K562 (cell line): ENCODE results near the gene LAMA1. TPM values are rescaled to one million over a fixed set of nuclear protein-coding genes. Genes with fewer than 3 reads are reported as not detected.

Experiments
- ATAC-seq: fragments of 200-7000 bp; cut with Tn5 transposase; 3 replicates; pipeline ENCODE4 v1.9.1; 2020; ENCODE audit warnings: moderate library complexity
- BruUV-seq: library from RNA; stranded (reverse); fragments of 400-500 nt; replicated peaks from 2 replicates; lab custom pipeline; 2021; lab: Mats Ljungman, UMichigan
- CTCF ChIA-PET: fragments of 300-600 bp; formaldehyde crosslinking; extraction: SDS; loops from one replicate; lab custom pipeline; 2021; ENCODE audit warnings: low intra/inter-chr PET ratio; lab: Yijun Ruan, JAX
- POLR2A ChIA-PET: fragments of 300-600, 350-650 bp; sonication (Branson Sonifier 250); formaldehyde crosslinking; extraction: SDS; loops from one replicate; lab custom pipeline; 2021; ENCODE audit warnings: antibody characterized with exemption, inconsistent platforms; lab: Yijun Ruan, JAX
- DNase-seq, 4 experiments: peaks; one replicate each; pipeline versions ENCODE4 v3.0.0 to v3.0.0-alpha.2; 2011 to 2018; ENCODE audit warnings: low spot score in 3 of 4, mixed read lengths in 3 of 4; ENCODE audit errors: extremely low read depth in 1 of 4
- FAIRE-seq: peaks from 2 replicates; lab custom pipeline; 2011; peaks lifted over from hg19 to GRCh38; lab: Jason Lieb, UNC
- H2AFZ ChIP-seq: 2 replicates; pipeline ENCODE4 v1.6.0; 2011; ENCODE audit warnings: low read depth, low read length, control low read depth, inconsistent platforms
- H3K27ac ChIP-seq: fragments of 200-600 bp; 3 replicates; pipeline ENCODE4 v1.8.0; 2011; ENCODE audit warnings: low read depth, mild to moderate bottlenecking, control low read depth, inconsistent platforms, low read length, moderate library complexity, mixed read lengths; ENCODE audit errors: extremely low read depth
- H3K27me3 ChIP-seq, 2 experiments: fragments of 300-600 bp in 1 of 2; 2 replicates in 1 of 2; 3 replicates in 1 of 2; pipeline versions ENCODE4 v1.6.0 to v1.8.0; 2011; ENCODE audit warnings: inconsistent platforms in 2 of 2, low read length in 2 of 2, mild to moderate bottlenecking in 1 of 2, mixed read lengths in 1 of 2, moderate library complexity in 1 of 2; ENCODE audit not compliant: control insufficient read depth in 2 of 2, insufficient read depth in 2 of 2
- H3K36me3 ChIP-seq: fragments of 300-600 bp; 3 replicates; pipeline ENCODE4 v1.8.0; 2011; ENCODE audit warnings: mild to moderate bottlenecking, low read length, inconsistent platforms; ENCODE audit not compliant: control insufficient read depth, insufficient read depth
- H3K4me1 ChIP-seq, 2 experiments: fragments of 200-600 bp in 1 of 2; replicated peaks in 1 of 2; 2 replicates in 1 of 2; 3 replicates in 1 of 2; pipeline versions ENCODE4 v1.5.1 to v1.8.0; 2011; ENCODE audit warnings: inconsistent platforms in 2 of 2, low read length in 2 of 2, mild to moderate bottlenecking in 1 of 2, mixed read lengths in 1 of 2, moderate library complexity in 1 of 2; ENCODE audit not compliant: control insufficient read depth in 2 of 2, insufficient read depth in 2 of 2
- H3K4me2 ChIP-seq: 2 replicates; pipeline ENCODE4 v1.6.1; 2011; ENCODE audit warnings: low read length, control low read depth, inconsistent platforms, mixed read lengths; ENCODE audit not compliant: insufficient read depth
- H3K4me3 ChIP-seq: fragments of 200-600 bp; sonication (generic), shearing (Covaris generic); 2 replicates; pipeline ENCODE4 v1.5.1; 2016; ENCODE audit warnings: control low read depth, inconsistent platforms
- H3K79me2 ChIP-seq: fragments of 200-600 bp; 3 replicates; pipeline ENCODE4 v1.8.0; 2011; ENCODE audit warnings: low read length, inconsistent platforms; ENCODE audit not compliant: control insufficient read depth, insufficient read depth
- H3K9ac ChIP-seq, 2 experiments: 2 replicates each; pipeline versions ENCODE4 v1.6.0 to v1.6.1; 2011; ENCODE audit warnings: low read depth in 2 of 2, low read length in 2 of 2, control low read depth in 1 of 2, inconsistent platforms in 1 of 2, mild to moderate bottlenecking in 1 of 2, mixed read lengths in 1 of 2; ENCODE audit not compliant: insufficient read depth in 1 of 2
- H3K9me1 ChIP-seq: one replicate; pipeline ENCODE4 v1.6.0; 2011; ENCODE audit warnings: inconsistent platforms, mild to moderate bottlenecking, low read length, moderate library complexity; ENCODE audit not compliant: control insufficient read depth, insufficient read depth
- H3K9me3 ChIP-seq: replicated peaks from 2 replicates; pipeline ENCODE4 v1.5.1; 2011; ENCODE audit warnings: low read depth, low read length, inconsistent platforms; ENCODE audit not compliant: control insufficient read depth, insufficient read depth
- H4K20me1 ChIP-seq: replicated peaks from 2 replicates; pipeline ENCODE4 v1.6.1; 2011; ENCODE audit warnings: low read length, inconsistent platforms, mixed read lengths; ENCODE audit not compliant: control insufficient read depth, insufficient read depth
- CEBPZ ChIP-seq: fragments of 150-350 bp; IDR thresholded peaks from 2 replicates; pipeline ENCODE4 v1.6.1; 2014; ENCODE audit warnings: low read depth, mild to moderate bottlenecking, low read length, borderline replicate concordance
- HNRNPH1 ChIP-seq: fragments of 200-400 bp; formaldehyde crosslinking; optimal IDR thresholded peaks from 2 replicates; pipeline ENCODE3; 2017; ENCODE audit warnings: low read depth, mild to moderate bottlenecking, low read length, moderate library complexity
- STAG1 ChIP-seq: sonication (generic); formaldehyde crosslinking; IDR thresholded peaks from 2 replicates; pipeline ENCODE4 v1.5.0; 2020; ENCODE audit warnings: missing genetic modification reagents, borderline replicate concordance
- ZBTB9 ChIP-seq: fragments of 450-650 bp; formaldehyde crosslinking; IDR thresholded peaks from 2 replicates; pipeline ENCODE4 v1.4.0; 2020; ENCODE audit warnings: mild to moderate bottlenecking, moderate library complexity
- ZNF655 ChIP-seq: fragments of 250-450 bp; sonication (Bioruptor Pico); IDR thresholded peaks from 2 replicates; pipeline ENCODE4 v1.5.0; 2021
- WGBS: fragments of 100-300 bp; shearing (Covaris generic); methylation state at CpG from one replicate; pipeline ENCODE4 v1.1.6; 2016; ENCODE audit warnings: low coverage, mixed read lengths; ENCODE audit not compliant: insufficient coverage; ENCODE audit errors: missing lambda C conversion rate; 5-methylcytosine and 5-hydroxymethylcytosine counted together
- in situ Hi-C: fragments of 300-500 bp; cut with MboI; formaldehyde crosslinking; loops from 4 replicates; pipeline ENCODE4 v1.15.0; 2018; ENCODE audit warnings: inconsistent platforms, mixed read lengths
- intact Hi-C: fragments of 100-400 bp; cut with micrococcal nuclease; formaldehyde crosslinking; loops from 2 replicates; pipeline ENCODE4 v1.14.2; 2022
- polyA plus RNA-seq, 8 experiments: library from polyadenylated mRNA; depleted of rRNA in 4 of 8; stranded (reverse) in 5 of 8; unstranded in 3 of 8; fragments of >200 nt; fragmentation: Nextera tagmentation in 2 of 8; fragmentation: Illumina TruSeq in 1 of 8; extraction: Ambion mirVana in 2 of 8; extraction: Trizol in 1 of 8; gene quantifications; 2 replicates each; pipeline versions ENCODE4 v1.2.1 to v1.2.3, GENCODE V29; 2011 to 2014; ENCODE audit warnings: inconsistent platforms in 1 of 8, missing spikeins in 1 of 8
- total RNA-seq, 7 experiments: library from RNA; depleted of rRNA in 6 of 7; stranded (reverse); fragments of >200 nt in 6 of 7; fragmentation: Illumina TruSeq in 2 of 7; extraction: Trizol in 2 of 7; gene quantifications; 2 replicates each; pipeline versions ENCODE4 v1.2.1 to v1.2.3, GENCODE V29; 2011 to 2021; ENCODE audit warnings: low replicate concordance in 1 of 7

The LAMA1 gene
- total and polyA plus RNA-seq, 9 of the 15 experiments (the other 6 are each of a cell fraction or from before 2014, with no cell fraction given): 0.04 TPM; not detected in 8

- no peaks in the 10 kb centered on the region for H3K9me1 ChIP-seq
- no TSS peak for BruUV-seq
- in situ Hi-C loops (no loop called here), intact Hi-C loops (no loop called here)
- H3K27ac ChIP-seq: no peak overlapping the region
- CTCF ChIA-PET: no interaction called here
- no peak overlapping the region for H2AFZ ChIP-seq
- FAIRE-seq (no peak), DNase-seq (no peak)
- H3K4me1 ChIP-seq: no peaks in the 10 kb centered on the region
- H3K9me3 ChIP-seq: no peaks in the 10 kb centered on the region
- H3K9ac ChIP-seq: no peak overlapping the region
- TF ChIP-seq ZBTB9 (no peak), ZNF655 (CRISPR knock-in tag) (no peak), CEBPZ (no peak), STAG1 (no peak), HNRNPH1 (no peak)
- TF ChIP-seq, all 486 proteins: peak for 0
- no peak for ATAC-seq
- Histone ChIP-seq H3K27me3 (peaks cover 26 to 47% of the 10 kb centered on the region in 2 experiments), H3K4me2 (no peak overlapping the region), H3K36me3 (no peaks in the 10 kb centered on the region), H3K4me3 (no peak overlapping the region), H4K20me1 (no peaks in the 10 kb centered on the region), H3K79me2 (no peaks in the 10 kb centered on the region)
- 0% methylated on average over 3 of the region's 3 CpGs for WGBS
- POLR2A ChIA-PET: interaction anchor here (0.6 to 1.5 kb wide), 2 partner anchors 8 to 17 kb away, joined by 3 to 4 read pairs; no protein-coding TSS in a partner anchor
These were observed 174.9 kb downstream of the LAMA1 start for GRCh38 chr18:6942742-6943141.
